Prostate gland (tissue), 2 donors: ENCODE results near the gene NR6A1. TPM values are rescaled to one million over a fixed set of nuclear protein-coding genes. Genes with fewer than 3 reads are reported as not detected.
A peak's percentile ranks its signal among the peaks of the same experiment; 100 is the strongest.

ENCODE experiments used
- DNase-seq: peaks from one replicate; pipeline ENCODE4 v3.0.0-alpha.2; 2019; ENCODE audit warnings: low spot score
- H3K27ac ChIP-seq, 2 donors: fragments of 200-600 bp; sonication (generic); 2 replicates each; pipeline ENCODE4 v1.5.1; 2017 to 2019
- H3K27me3 ChIP-seq: fragments of 200-600 bp; sonication (generic); replicated peaks from 2 replicates; pipeline ENCODE4 v1.5.1; 2019; ENCODE audit not compliant: insufficient read depth
- H3K36me3 ChIP-seq, 2 donors: fragments of 200-600 bp; sonication (generic); 1 replicate in 1 of 2; 2 replicates in 1 of 2; pipeline versions ENCODE4 v1.5.1 to v1.8.1; 2017 to 2019
- H3K4me1 ChIP-seq: fragments of 200-600 bp; sonication (generic); replicated peaks from 2 replicates; pipeline ENCODE4 v1.5.1; 2019
- H3K4me3 ChIP-seq, 2 donors: fragments of 200-600 bp; sonication (generic); 2 replicates each; pipeline ENCODE4 v1.5.1; 2017 to 2019
- H3K9me3 ChIP-seq: fragments of 200-600 bp; sonication (generic); 2 replicates; pipeline ENCODE4 v1.5.1; 2017
- CTCF ChIP-seq, 4 experiments: fragments of 200-600 bp in 2 of 4; fragments of 450-650 bp in 2 of 4; sonication (generic) in 2 of 4; IDR thresholded peaks; 1 replicate in 3 of 4; 2 replicates in 1 of 4; pipeline ENCODE4 v1.5.1; 2016 to 2019; ENCODE audit warnings: antibody characterized with exemption in 4 of 4, mild to moderate bottlenecking in 2 of 4, moderate library complexity in 2 of 4
- POLR2A ChIP-seq: fragments of 450-650 bp; IDR thresholded peaks from one replicate; pipeline ENCODE4 v1.6.1; 2016; ENCODE audit warnings: antibody characterized with exemption, mild to moderate bottlenecking
- POLR2AphosphoS5 ChIP-seq: sonication (generic); formaldehyde crosslinking; IDR thresholded peaks from one replicate; pipeline ENCODE4 v1.6.1; 2017; ENCODE audit warnings: antibody characterized with exemption
- WGBS: methylation state at CpG from one replicate; pipeline ENCODE4 v1.1.5; 2018; 5-methylcytosine and 5-hydroxymethylcytosine counted together
- intact Hi-C: fragments of 100-400 bp; cut with DNase I; formaldehyde crosslinking; loops from one replicate; pipeline ENCODE4 v1.14.2; 2022
- total RNA-seq, 2 donors: library from RNA; depleted of rRNA; stranded (reverse); fragments of >200 nt; gene quantifications; one replicate each; pipeline ENCODE4 v1.1.0, GENCODE V29; 2016

The NR6A1 gene
- total RNA-seq, 2 donors from 2014 or later: 1.3 to 53.7 TPM

- Histone ChIP-seq H3K27me3 (no peaks in the 10 kb centered on the region), H3K4me1 (no peaks in the 10 kb centered on the region), H3K36me3 (no peaks in the 10 kb centered on the region), H3K9me3 (no peaks in the 10 kb centered on the region), H3K27ac (no peak overlapping the region), H3K4me3 (no peak overlapping the region)
- DNase-seq: no peak
- intact Hi-C loops: no loop called here
- TF ChIP-seq POLR2A (no peak), POLR2AphosphoS5 (no peak), CTCF (IDR thresholded peaks at IDR 0.05) (no peak)
- 51% methylated on average over 2 of the region's 2 CpGs for WGBS
Observed at GRCh38 chr9:124662561-124662960, 108.5 kb downstream of the NR6A1 start.

- intact Hi-C loops: no loop called here
- Histone ChIP-seq H3K27me3 (no peaks in the 10 kb centered on the region), H3K36me3 (no peaks in the 10 kb centered on the region), H3K4me3 (no peak overlapping the region), H3K9me3 (no peaks in the 10 kb centered on the region), H3K27ac (no peak overlapping the region), H3K4me1 (no peaks in the 10 kb centered on the region)
- 50% methylated on average over 4 of the region's 4 CpGs for WGBS
- no peak for DNase-seq
- no peak for TF ChIP-seq POLR2AphosphoS5
- no peak for TF ChIP-seq CTCF (IDR thresholded peaks at IDR 0.05)
- no peak for TF ChIP-seq POLR2A
Observed at GRCh38 chr9:124661271-124661670, 109.8 kb downstream of the NR6A1 start.

- no peaks in the 10 kb centered on the region for H3K36me3 ChIP-seq
- WGBS: 4% methylated on average over 11 of the region's 11 CpGs
- no peaks in the 10 kb centered on the region for H3K27me3 ChIP-seq
- H3K4me3 ChIP-seq: peak overlapping the region in 1 of 2 donors; percentile 17
- intact Hi-C loops: no loop called here
- no peaks in the 10 kb centered on the region for H3K4me1 ChIP-seq
- no peak for DNase-seq
- TF ChIP-seq CTCF (IDR thresholded peaks at IDR 0.05) (no peak), POLR2A (no peak), POLR2AphosphoS5 (no peak)
- no peaks in the 10 kb centered on the region for H3K9me3 ChIP-seq
- no peak overlapping the region for H3K27ac ChIP-seq
Observed at GRCh38 chr9:124660341-124660801, 110.7 kb downstream of the NR6A1 start.

GRCh38 chr9:124659099-124659659 is 111.9 kb downstream of the NR6A1 start:
- peak overlapping the region; percentile 29 to 31 for H3K4me3 ChIP-seq
- under 1% methylated on average over 15 of the region's 15 CpGs for WGBS
- H3K27me3 ChIP-seq: no peaks in the 10 kb centered on the region
- DNase-seq: peak; percentile 46
- H3K27ac ChIP-seq: peak overlapping the region; percentile 21 to 57
- H3K4me1 ChIP-seq: no peaks in the 10 kb centered on the region
- intact Hi-C loops: no loop called here
- H3K9me3 ChIP-seq: no peaks in the 10 kb centered on the region
- no peaks in the 10 kb centered on the region for H3K36me3 ChIP-seq
- TF ChIP-seq POLR2AphosphoS5 (peak; percentile 6), POLR2A (no peak), CTCF (IDR thresholded peaks at IDR 0.05) (no peak)
